HepG2 (cell line): ENCODE measurements around the gene HAUS5. TPM values are rescaled to one million over a fixed set of nuclear protein-coding genes. Genes with fewer than 3 reads are reported as not detected.

ENCODE experiments used
- ATM ChIP-seq: fragments of 450-650 bp; IDR thresholded peaks from 2 replicates; pipeline ENCODE4 v1.7.1; 2017; ENCODE audit warnings: mild to moderate bottlenecking, borderline replicate concordance
- CREM ChIP-seq, 2 experiments: sonication (generic) in 1 of 2; formaldehyde crosslinking in 1 of 2; IDR thresholded peaks; 2 replicates each; pipeline versions ENCODE4 v1.4.0 to v1.6.1; 2016 to 2020; ENCODE audit warnings: antibody characterized with exemption in 1 of 2, mild to moderate bottlenecking in 1 of 2, missing genetic modification reagents in 1 of 2
- EZH2 ChIP-seq: conservative IDR thresholded peaks from 2 replicates; pipeline ENCODE4 v1.6.1; 2012; ENCODE audit warnings: mild to moderate bottlenecking, low read depth, low read length, moderate library complexity
- PAXIP1 ChIP-seq: sonication (generic); formaldehyde crosslinking; conservative IDR thresholded peaks from 2 replicates; pipeline ENCODE4 v1.4.0; 2020; ENCODE audit warnings: mild to moderate bottlenecking, missing genetic modification reagents, moderate library complexity
- PHF20 ChIP-seq: sonication (generic); formaldehyde crosslinking; IDR thresholded peaks from 2 replicates; pipeline ENCODE4 v1.5.0; 2020; ENCODE audit warnings: mild to moderate bottlenecking, missing genetic modification reagents
- POGK ChIP-seq: sonication (generic); formaldehyde crosslinking; conservative IDR thresholded peaks from 2 replicates; pipeline ENCODE4 v1.8.0; 2022; ENCODE audit warnings: mild to moderate bottlenecking, moderate library complexity, missing genetic modification reagents
- PRDM10 ChIP-seq: sonication (generic); formaldehyde crosslinking; IDR thresholded peaks from 2 replicates; pipeline ENCODE4 v1.4.0; 2020; ENCODE audit warnings: low read depth, missing genetic modification reagents
- TEAD2 ChIP-seq: sonication (generic); formaldehyde crosslinking; IDR thresholded peaks from 2 replicates; pipeline ENCODE4 v1.9.0; 2021; ENCODE audit warnings: missing genetic modification reagents
- ZNF274 ChIP-seq: sonication (generic); formaldehyde crosslinking; IDR thresholded peaks from 2 replicates; pipeline ENCODE4 v1.5.1; 2020; ENCODE audit warnings: mild to moderate bottlenecking, missing genetic modification reagents
- ZNF33B ChIP-seq: sonication (generic); formaldehyde crosslinking; IDR thresholded peaks from 2 replicates; pipeline ENCODE4 v1.5.1; 2020; ENCODE audit warnings: mild to moderate bottlenecking, missing genetic modification reagents
- ZNF747 ChIP-seq: sonication (generic); formaldehyde crosslinking; IDR thresholded peaks from 2 replicates; pipeline ENCODE4 v1.8.1; 2023; ENCODE audit warnings: missing genetic modification reagents, mild to moderate bottlenecking, borderline replicate concordance
- polyA plus RNA-seq, 8 experiments: library from polyadenylated mRNA; depleted of rRNA in 3 of 8; stranded (reverse) in 7 of 8; unstranded in 1 of 8; fragments of >200 nt; fragmentation: Illumina TruSeq in 4 of 8; extraction: Trizol in 4 of 8; gene quantifications; 2 replicates each; pipeline versions ENCODE4 v1.2.1 to v1.2.3, GENCODE V29; 2011 to 2016; ENCODE audit warnings: low read depth in 4 of 8, missing spikeins in 1 of 8, mixed read lengths in 1 of 8; ENCODE audit not compliant: insufficient read depth in 1 of 8
- total RNA-seq, 5 experiments: library from RNA; depleted of rRNA; stranded (reverse); fragments of >200 nt; fragmentation: Illumina TruSeq; extraction: Trizol; gene quantifications; 2 replicates each; pipeline ENCODE4 v1.2.3, GENCODE V29; 2016; ENCODE audit warnings: low read depth in 1 of 5

Gene HAUS5
- total and polyA plus RNA-seq, 2 of the 13 experiments (the other 11 are each of a cell fraction or from before 2014, with no cell fraction given): 10.3 to 17.7 TPM

GRCh38 chr19:35612559-35613321, at the start of gene HAUS5 (continued):
- TF ChIP-seq PAXIP1 (CRISPR knock-in tag) (no peak), TEAD2 (CRISPR knock-in tag) (no peak), ZNF274 (CRISPR knock-in tag) (no peak), PRDM10 (CRISPR knock-in tag) (peak; percentile 76; the same call in 1 of the 2 replicates), ZNF33B (CRISPR knock-in tag) (no peak), POGK (CRISPR knock-in tag) (peak; percentile 82; the same call in 1 of the 2 replicates), EZH2 (no peak), PHF20 (CRISPR knock-in tag) (peak; percentile 92), ZNF747 (CRISPR knock-in tag) (no peak), ATM (no peak), CREM (IDR thresholded peaks at IDR 0.05) (peak; percentile 99), CREM (CRISPR knock-in tag; IDR thresholded peaks at IDR 0.05) (peak; percentile 99)
